ENCODE results near the gene TRUB2.

DNA sequence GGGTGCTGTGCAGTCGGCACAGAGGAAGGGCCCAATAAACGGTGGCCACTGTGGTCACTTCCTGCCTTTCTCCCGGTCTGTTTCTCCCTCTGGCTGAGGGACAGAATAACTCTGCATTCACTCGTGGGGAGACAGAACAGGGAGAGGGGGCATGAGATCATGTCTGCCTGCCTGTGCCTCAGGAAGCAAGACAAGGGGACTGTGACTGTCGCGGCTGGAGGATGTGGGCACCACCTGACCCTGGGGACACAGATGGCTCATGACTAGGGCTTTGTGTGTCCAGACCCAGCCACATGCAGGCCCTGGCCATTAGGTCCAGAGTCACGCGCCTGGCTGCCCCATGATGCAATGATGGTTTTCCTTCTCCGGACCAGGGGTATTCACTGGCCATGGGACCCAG is 5.8 kb downstream of the TRUB2 start:
- TF ChIP-seq, protein P1, sequence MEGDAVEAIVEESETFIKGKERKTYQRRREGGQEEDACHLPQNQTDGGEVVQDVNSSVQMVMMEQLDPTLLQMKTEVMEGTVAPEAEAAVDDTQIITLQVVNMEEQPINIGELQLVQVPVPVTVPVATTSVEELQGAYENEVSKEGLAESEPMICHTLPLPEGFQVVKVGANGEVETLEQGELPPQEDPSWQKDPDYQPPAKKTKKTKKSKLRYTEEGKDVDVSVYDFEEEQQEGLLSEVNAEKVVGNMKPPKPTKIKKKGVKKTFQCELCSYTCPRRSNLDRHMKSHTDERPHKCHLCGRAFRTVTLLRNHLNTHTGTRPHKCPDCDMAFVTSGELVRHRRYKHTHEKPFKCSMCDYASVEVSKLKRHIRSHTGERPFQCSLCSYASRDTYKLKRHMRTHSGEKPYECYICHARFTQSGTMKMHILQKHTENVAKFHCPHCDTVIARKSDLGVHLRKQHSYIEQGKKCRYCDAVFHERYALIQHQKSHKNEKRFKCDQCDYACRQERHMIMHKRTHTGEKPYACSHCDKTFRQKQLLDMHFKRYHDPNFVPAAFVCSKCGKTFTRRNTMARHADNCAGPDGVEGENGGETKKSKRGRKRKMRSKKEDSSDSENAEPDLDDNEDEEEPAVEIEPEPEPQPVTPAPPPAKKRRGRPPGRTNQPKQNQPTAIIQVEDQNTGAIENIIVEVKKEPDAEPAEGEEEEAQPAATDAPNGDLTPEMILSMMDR (IDR thresholded peaks at IDR 0.05), result no peak
- no peak for TF ChIP-seq POLR2A (IDR thresholded peaks at IDR 0.05)
- TF ChIP-seq EP300 (IDR thresholded peaks at IDR 0.05), result no peak
